ENCODE data around the gene DAAM2.

DNA sequence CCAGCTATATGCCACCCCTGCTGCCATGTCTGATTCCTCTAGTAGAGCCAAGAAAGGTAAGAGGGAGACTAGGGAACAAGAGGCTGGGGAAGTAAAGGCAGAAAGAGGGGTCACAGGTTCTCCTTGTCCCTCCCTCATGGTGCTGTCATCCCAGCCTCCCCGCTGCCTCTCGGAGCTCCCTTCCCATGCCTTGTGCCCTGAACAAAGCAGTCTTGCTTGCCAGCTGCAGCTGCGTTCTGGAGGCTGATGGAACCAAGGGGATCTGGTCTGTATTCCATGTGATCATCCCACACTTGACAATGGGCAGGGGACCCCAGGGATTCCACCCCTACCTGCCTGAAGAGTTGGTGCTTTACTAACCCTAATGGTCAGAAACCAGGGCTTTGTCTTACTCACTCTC lies 61.4 kb downstream of the DAAM2 start:
- TF ChIP-seq POLR2A (IDR thresholded peaks at IDR 0.05; ENCODE audit: low read length), result no peak
- no peak for TF ChIP-seq GATA1 (IDR thresholded peaks at IDR 0.05; ENCODE audit: low read depth, low read length)
